GM19240 (cell line): ENCODE measurements around the gene PCYT1A.
A peak's percentile ranks its signal among the peaks of the same experiment; 100 is the strongest.
"Not testable (repeated sequence)": the region's sequence is repeated elsewhere in the genome, so short reads cannot be mapped to it uniquely, and the experiment has no call there.

ENCODE experiments used
- DNase-seq: peaks from one replicate; pipeline ENCODE4 v3.0.0; 2011; ENCODE audit warnings: low spot score; ENCODE audit not compliant: insufficient read length

The PCYT1A gene

GRCh38 chr3:196216089-196216564 is 71.4 kb downstream of the PCYT1A start, which contains the start of gene SLC51A:
TSS of gene SLC51A (plus strand) at chr3:196216534. CDS start at chr3:196216713, 179 bp downstream.
- no peak for DNase-seq

DNA sequence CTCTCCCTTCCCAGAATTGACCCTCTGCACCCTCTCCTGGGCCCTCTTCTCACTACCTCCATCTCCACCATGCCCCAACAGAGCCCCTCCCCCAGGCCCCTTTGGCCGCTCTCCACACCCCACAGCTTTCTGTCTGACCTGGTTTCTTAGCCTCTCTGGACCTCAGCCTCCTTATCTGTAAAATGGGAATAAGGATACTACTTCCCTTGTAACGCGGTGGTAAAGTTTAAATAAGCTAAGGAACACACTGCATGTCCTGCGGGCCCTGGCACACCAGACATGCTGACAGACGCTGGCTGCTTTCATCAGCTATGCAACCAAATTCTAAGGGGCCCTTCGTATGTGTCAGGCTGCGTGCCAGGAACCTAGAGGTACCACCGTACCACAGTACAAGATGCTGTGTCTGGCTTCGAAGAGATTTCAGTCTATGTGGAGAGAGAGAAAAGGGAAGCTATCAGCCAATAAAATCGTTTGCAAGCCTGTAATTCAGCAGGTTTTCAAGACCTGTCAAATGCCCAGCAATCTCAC is 72.0 kb downstream of the PCYT1A start:
- DNase-seq, result no peak

DNA sequence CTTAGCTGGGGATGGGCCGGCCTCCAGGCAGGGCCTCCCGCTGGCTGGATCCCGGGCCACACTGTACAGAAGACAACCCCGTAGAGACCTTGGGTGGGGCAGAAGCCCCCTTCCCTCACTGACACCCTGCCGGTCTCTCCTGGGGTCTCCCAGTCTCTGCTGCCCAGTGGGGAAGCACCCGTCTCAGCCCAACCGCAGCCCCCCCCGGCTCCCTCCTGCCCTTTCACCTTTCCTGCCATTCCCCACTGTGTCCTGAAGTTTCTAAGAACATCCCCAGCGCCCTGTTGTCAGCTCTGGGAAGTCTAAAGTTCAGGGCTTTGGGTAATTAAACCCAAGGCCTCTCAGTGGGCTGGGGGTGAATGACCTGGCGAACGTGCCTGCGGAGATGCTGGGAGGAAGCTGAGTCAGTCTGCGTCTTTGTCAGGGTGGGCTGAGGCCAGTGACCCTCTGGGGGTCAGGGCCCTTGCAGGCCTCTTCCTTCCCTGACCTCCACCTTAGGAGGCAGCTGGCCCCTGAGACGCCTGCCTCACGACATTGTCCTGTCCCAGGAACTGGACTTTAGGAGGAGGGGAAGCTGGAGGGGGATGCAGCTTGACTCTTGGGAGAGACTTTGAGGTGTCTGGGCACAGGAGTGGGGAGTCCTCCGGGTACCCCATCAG is 72.6 kb downstream of the PCYT1A start:
- DNase-seq, result no peak

- DNase-seq, result no peak
Observed at GRCh38 chr3:196210673-196211556, 76.6 kb downstream of the PCYT1A start, which contains the start of gene ZDHHC19. TSS of gene ZDHHC19 (minus strand) at chr3:196211400. CDS start at chr3:196211315, 85 bp downstream.

DNA sequence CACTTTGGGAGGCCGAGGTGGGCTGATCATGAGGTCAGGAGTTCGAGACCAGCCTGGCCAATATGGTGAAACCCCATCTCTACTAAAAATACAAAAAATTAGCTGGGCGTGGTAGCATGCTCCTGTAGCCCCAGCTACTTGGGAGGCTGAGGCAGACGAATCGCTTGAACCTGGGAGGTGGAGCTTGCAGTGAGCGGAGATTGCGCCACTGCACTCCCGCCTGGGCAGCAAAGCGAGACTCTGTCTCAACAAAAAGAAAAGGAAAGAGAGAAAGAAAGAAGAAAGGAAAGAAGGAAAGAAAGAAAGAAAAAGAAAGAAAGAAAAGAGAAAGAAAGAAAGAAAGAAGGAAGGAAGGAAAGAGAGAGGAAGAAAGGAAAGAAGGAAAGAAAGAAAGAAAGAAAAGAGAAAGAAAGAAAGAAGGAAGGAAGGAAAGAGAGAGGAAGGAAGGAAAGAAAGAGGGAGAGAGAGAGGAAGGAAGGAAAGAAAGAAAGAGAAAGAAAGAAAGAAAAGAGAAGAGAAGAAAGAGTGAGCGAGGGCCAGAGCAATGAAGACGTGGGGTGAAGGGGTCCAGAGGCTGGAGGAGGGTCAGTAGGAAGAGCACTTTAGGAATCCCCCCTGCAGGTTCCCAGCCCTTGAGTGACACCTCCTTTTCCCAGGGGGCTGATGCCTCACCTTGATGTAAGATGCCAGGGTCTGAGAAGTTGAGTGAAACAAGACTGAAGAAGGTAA is 77.4 kb downstream of the PCYT1A start:
- not testable (repeated sequence) for DNase-seq

DNA sequence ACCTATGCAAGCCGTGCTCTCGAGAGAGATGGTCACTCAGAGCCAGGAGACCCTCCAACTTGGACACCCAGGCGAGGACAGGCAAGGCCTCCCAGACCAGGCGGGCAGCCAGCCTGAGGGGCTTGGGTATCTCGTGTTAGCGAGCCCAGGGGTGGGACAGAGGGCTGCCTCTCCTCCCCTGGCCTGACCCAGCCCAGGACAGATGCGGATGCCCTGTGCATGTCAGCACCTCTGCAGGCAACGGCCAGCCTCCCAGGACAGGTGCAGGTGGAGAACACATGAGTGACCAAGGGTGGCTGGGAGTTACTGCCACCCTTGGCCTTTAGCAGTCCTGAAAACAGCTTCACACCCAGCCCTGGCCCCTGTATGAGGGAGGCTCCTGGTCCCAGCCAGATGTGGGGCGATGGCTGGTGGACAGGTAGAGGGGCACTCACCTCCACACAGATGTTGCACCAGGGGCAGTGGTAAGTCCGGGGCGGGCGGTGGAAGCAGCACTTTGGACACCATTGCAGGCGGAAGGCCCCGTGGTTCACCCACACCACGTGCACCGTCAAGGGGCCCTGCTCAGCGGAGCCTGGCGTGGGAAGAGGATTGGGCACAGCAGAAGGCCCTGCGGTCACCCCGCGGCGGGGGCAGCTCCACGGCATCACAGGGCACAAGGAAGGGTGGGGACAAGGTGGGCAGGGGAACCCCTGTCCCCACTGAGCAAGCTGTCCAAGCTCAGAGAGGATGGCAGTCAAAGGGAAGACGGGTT is 78.4 kb downstream of the PCYT1A start:
- no peak for DNase-seq

GRCh38 chr3:196207833-196208607 is 79.5 kb downstream of the PCYT1A start:
- peak; percentile 53 for DNase-seq

DNA sequence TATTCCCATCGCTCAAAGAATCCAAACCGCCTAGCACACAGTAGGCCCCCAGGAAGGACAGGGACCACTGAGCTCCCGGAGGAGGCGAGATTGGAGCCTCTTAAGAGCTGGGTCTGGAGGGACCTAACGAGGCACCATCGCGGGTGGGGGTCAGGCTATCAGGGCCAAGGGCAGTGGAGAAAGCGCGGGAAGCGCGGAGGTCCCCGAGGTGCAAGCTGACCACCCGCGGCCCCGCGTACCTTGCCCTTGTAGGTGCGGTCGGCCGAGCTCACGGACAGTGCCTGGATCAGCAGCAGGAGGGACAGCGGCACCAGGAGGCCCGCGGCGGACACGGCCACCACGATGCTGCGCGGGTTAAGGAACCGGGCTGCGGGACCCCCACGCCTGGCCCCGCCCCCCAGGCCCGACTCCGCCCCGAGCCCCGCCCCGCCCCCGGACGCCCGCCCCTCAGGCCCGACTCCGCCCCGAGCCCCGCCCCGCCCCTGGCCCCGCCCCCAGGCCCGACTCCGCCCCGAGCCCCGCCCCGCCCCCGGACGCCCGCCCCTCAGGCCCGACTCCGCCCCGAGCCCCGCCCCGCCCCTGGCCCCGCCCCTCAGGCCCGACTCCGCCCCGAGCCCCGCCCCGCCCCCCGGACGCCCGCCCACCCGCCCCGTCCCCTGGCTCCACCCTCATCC is 80.2 kb downstream of the PCYT1A start:
- no peak for DNase-seq

DNA sequence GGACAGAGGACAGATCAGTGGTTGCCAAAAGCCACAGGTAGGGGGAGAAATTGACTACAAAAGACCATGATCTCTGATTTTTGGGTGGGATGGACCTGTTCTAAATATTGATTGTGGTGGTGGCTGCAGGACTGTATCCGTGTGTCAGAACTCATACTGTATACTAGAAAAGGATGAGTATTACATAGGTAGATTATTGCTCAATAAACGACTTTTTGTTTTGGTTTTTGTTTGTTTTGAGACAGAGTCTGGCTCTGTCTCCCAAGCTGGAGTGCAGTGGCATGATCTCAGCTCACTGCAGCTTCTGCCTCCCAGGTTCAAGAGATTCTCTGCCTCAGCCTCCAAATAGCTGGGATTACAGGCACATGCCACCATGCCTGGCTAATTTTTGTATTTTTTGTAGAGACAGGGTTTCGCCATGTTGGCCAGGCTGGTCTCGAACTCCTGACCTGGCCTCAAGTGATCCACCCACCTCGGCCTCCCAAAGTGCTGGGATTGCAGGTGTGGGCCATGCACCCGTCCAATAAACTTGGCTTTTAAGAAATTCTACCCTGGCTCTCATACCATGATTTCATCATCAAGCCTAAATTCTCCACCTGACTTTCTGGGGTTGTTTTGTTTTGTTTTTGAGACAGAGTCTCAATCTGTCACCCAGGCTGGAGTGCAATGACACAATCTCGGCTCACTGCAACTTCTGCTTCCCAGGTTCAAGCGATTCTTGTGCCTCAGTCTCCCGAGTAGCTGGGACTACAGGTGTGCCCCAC is 81.9 kb downstream of the PCYT1A start:
- DNase-seq, result not testable (repeated sequence)

GRCh38 chr3:196203846-196204245 is 83.7 kb downstream of the PCYT1A start:
- DNase-seq, result no peak

DNA sequence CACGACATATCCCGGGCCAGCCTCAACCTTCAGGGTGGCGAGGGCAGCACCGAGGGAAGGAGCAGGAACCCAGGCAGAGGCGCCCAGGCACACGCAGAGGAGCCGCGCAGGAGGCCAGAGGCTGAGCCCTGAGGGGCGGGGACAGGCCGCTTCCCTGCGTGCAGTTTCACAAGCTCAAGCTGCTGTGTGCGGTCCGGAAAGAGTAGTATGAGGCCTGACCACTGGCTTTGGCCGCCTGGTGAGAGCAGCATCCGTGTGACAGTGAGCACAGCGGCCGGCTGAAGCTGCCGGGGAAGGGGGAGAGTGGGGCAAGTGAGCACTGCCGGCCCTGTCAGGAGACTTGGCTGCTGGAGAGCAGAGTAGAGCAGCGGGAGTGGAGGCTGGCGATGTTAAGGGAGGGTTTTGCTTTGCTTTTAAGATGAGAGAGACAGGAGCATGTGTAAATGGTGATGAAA is 85.0 kb downstream of the PCYT1A start:
- DNase-seq, result no peak

DNA sequence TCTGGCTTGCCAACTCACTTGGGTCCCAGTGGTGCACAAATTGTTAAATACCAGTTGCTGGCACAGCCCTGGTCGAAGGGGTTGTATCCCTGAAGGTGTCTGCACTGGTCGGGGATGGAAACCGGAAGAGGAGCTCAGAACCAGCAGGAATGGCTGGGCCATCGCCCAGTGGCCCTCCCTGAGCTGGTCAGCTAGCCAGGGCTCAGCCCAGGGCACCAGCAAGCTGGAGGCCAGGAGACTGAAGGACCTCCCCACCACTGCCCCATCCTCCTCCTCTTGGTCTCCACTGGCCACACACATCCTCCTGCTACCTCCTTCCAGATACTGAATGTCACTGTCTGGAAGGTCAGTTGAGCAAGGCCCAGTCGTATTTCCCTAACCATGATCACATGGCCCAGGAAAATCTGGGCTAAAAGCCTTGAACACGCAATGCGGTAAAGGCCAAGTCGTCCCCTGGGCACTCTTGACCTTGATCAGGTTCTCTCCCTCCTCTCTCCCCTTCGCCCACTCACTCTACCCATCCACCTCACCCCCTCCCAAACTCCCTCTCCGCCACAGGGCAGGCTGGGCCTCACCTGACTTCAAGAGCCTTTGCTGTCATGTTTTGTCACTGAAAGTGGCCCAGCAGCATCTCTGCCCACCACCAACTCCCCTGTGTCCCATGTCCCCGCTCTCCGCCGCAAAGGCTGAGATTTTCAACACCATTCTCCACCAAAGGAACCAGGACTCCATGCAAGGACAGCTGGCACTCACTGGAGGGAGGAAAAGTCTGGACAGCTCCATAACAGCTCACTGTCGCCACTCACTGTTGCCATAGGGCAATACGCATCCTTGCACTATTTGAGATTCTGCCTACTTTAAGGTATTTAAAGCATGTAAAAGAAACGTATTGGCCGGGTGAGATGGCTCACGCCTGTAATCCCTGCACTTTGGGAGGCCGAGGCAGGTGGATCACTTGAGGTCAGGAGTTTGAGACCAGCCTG is 88.5 kb downstream of the PCYT1A start:
- DNase-seq, result no peak

DNA sequence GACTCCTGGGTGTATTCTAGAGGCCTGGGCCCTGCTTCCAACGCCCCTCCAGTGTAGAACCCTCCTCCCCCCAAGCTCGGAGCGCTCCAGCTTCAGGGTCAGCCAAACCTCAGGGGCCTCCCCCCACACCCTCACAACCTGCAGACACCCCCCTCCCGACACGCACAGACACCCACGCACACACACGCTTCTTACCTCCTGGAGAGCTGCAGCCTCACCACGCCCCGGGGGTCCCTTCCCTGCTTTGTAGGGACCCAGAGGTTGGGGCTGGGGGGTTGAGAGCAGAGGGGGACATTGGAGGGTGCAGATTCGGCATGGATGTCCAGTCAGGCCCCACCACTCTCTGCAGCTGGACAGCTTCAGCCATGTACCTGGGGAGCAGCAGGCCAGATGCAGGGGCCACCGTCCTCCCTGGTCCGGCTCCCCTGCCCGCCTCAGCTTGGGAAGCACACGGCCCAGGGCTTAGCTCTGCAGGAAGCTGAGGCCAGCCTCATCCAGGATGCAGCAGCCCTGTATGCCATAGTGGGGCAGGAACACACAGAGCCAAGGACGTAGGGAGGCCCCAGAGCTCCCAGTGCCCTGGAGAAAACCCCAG is 89.3 kb downstream of the PCYT1A start:
- DNase-seq, result no peak

- no peak for DNase-seq
Observed at GRCh38 chr3:196197524-196197923, 90.0 kb downstream of the PCYT1A start.

GRCh38 chr3:196195664-196196265 is 91.8 kb downstream of the PCYT1A start:
- DNase-seq, result no peak

GRCh38 chr3:196194542-196194915 is 93.0 kb downstream of the PCYT1A start:
- no peak for DNase-seq
